ENCODE data around the gene SAPCD1. TPM values are rescaled to one million over a fixed set of nuclear protein-coding genes. Genes with fewer than 3 reads are reported as not detected.

SAPCD1 gene
- total and polyA plus RNA-seq, 2 donors (not counting 1 experiment from before 2014, with no cell fraction given), result 12.9 TPM

DNA sequence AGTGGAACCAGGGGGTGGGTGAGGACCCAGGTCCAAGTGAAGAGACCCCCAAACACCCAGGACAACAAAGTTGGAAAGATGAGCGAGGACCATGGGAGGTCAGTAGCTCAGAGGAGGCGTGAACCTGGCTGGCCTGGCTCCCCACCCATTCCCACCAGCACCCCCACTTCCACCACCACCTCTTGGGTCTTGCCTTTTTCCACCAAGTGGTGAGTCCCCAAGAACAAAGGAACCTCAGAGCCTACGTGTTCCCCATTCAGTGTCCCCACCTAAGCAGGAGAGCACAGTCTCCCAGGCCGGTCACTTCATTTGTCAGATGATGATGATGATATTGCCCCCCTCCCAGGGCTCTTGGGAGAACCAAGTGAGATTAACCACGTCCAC is 15.2 kb downstream of the SAPCD1 start:
- H3K4me3 ChIP-seq (ENCODE audit: control extremely low read depth in 1 of 5, extremely low read depth in 1 of 5, insufficient read depth in 1 of 5, low read depth in 2 of 5, low read length in 4 of 5), result no peak overlapping the region
- H3K27ac ChIP-seq (ENCODE audit: low read length in 2 of 2), result peak overlapping the region; percentile 66 to 67
- ATAC-seq (ENCODE audit: low read depth), result no peak
- H3K9me3 ChIP-seq (ENCODE audit: control extremely low read depth in 1 of 3, control insufficient read depth in 2 of 3, insufficient read depth in 1 of 3, low read length in 2 of 3), result no peaks in the 10 kb centered on the region
- H3K9ac ChIP-seq (ENCODE audit: low read length), result no peak overlapping the region
- no peaks in the 10 kb centered on the region for H3K79me2 ChIP-seq (ENCODE audit: control insufficient read depth, insufficient read depth, low read length)
- no peak for TF ChIP-seq EZH2 (IDR thresholded peaks at IDR 0.05; ENCODE audit: borderline replicate concordance, insufficient read depth, low read depth, low read length, poor library complexity, severe bottlenecking)
- no peak for TF ChIP-seq CTCF (IDR thresholded peaks at IDR 0.05)
- POLR2A ChIA-PET, result interaction anchor here (0.6 kb wide), 1 partner anchor 30 kb away, joined by 3 read pairs; no protein-coding TSS in a partner anchor
- DNase-seq, result no peak
- Mint-ChIP-seq H3K4me1 (peaks cover 21% of the 10 kb centered on the region), H3K9me3 (ENCODE audit: insufficient read depth) (no peaks in the 10 kb centered on the region), H3K4me3 (no peak overlapping the region), H3K27ac (peak overlapping the region; percentile 90), H3K27me3 (no peaks in the 10 kb centered on the region)
- H4K20me1 ChIP-seq (ENCODE audit: control insufficient read depth, insufficient read depth, low read length, poor library complexity, severe bottlenecking), result no peaks in the 10 kb centered on the region
- peaks cover 15 to 24% of the 10 kb centered on the region in 2 donors for H3K4me1 ChIP-seq (ENCODE audit: control insufficient read depth in 2 of 2, insufficient read depth in 2 of 2, low read length in 2 of 2)
- peaks cover 0 to 47% of the 10 kb centered on the region in 2 experiments for H3K36me3 ChIP-seq (replicated peaks in 1 of 2; ENCODE audit: control extremely low read depth in 1 of 2, control insufficient read depth in 1 of 2, extremely low read depth in 1 of 2, insufficient read depth in 2 of 2, low read length in 1 of 2)
- H2AFZ ChIP-seq (ENCODE audit: insufficient read depth, low read depth, low read length, poor library complexity, severe bottlenecking), result no peak overlapping the region
- peak overlapping the region; percentile 72 for H3K4me2 ChIP-seq (replicated peaks; ENCODE audit: low read depth, low read length, poor library complexity, severe bottlenecking)
- WGBS (ENCODE audit: insufficient coverage), result 100% methylated on average over 4 of the region's 5 CpGs
- H3K27me3 ChIP-seq (replicated peaks in 1 of 4; ENCODE audit: control extremely low read depth in 1 of 4, control insufficient read depth in 3 of 4, insufficient read depth in 4 of 4, low read length in 3 of 4), result no peaks in the 10 kb centered on the region
- intact Hi-C loops (cut with micrococcal nuclease), result loop anchor here (2.0 kb wide), 2 partner anchors 17 to 39 kb away; partner anchors contain the start of gene VARS1
- CTCF ChIA-PET, result interaction anchor here (0.9 to 1.9 kb wide), 4 partner anchors 8 to 36 kb away, joined by 4 to 7 read pairs (median 4); partner anchors contain the start of gene VARS1

GRCh38 chr6:31778193-31778592 is 15.7 kb downstream of the SAPCD1 start:
- H3K27me3 ChIP-seq (replicated peaks in 1 of 4; ENCODE audit: control extremely low read depth in 1 of 4, control insufficient read depth in 3 of 4, insufficient read depth in 4 of 4, low read length in 3 of 4), result no peaks in the 10 kb centered on the region
- no peak overlapping the region for H3K4me2 ChIP-seq (replicated peaks; ENCODE audit: low read depth, low read length, poor library complexity, severe bottlenecking)
- H3K4me1 ChIP-seq (ENCODE audit: control insufficient read depth in 2 of 2, insufficient read depth in 2 of 2, low read length in 2 of 2), result peaks cover 15 to 21% of the 10 kb centered on the region in 2 donors
- H3K79me2 ChIP-seq (ENCODE audit: control insufficient read depth, insufficient read depth, low read length), result no peaks in the 10 kb centered on the region
- H3K4me3 ChIP-seq (ENCODE audit: control extremely low read depth in 1 of 5, extremely low read depth in 1 of 5, insufficient read depth in 1 of 5, low read depth in 2 of 5, low read length in 4 of 5), result no peak overlapping the region
- DNase-seq, result no peak
- H3K36me3 ChIP-seq (replicated peaks in 1 of 2; ENCODE audit: control extremely low read depth in 1 of 2, control insufficient read depth in 1 of 2, extremely low read depth in 1 of 2, insufficient read depth in 2 of 2, low read length in 1 of 2), result peaks cover 0 to 51% of the 10 kb centered on the region in 2 experiments
- intact Hi-C loops (cut with micrococcal nuclease), result no loop called here
- ATAC-seq (ENCODE audit: low read depth), result no peak
- no peak overlapping the region for H3K9ac ChIP-seq (ENCODE audit: low read length)
- CTCF ChIA-PET, result interaction anchor here (1.2 to 1.9 kb wide), 2 partner anchors 8 to 13 kb away, joined by 4 to 7 read pairs; no protein-coding TSS in a partner anchor
- TF ChIP-seq CTCF (IDR thresholded peaks at IDR 0.05), result no peak
- no peak for TF ChIP-seq EZH2 (IDR thresholded peaks at IDR 0.05; ENCODE audit: borderline replicate concordance, insufficient read depth, low read depth, low read length, poor library complexity, severe bottlenecking)
- no peaks in the 10 kb centered on the region for H3K27me3 Mint-ChIP-seq
- no peaks in the 10 kb centered on the region for H3K9me3 Mint-ChIP-seq (ENCODE audit: insufficient read depth)
- no peak overlapping the region for H2AFZ ChIP-seq (ENCODE audit: insufficient read depth, low read depth, low read length, poor library complexity, severe bottlenecking)
- H3K27ac ChIP-seq (ENCODE audit: low read length in 2 of 2), result no peak overlapping the region
- H3K9me3 ChIP-seq (ENCODE audit: control extremely low read depth in 1 of 3, control insufficient read depth in 2 of 3, insufficient read depth in 1 of 3, low read length in 2 of 3), result no peaks in the 10 kb centered on the region
- POLR2A ChIA-PET, result no interaction called here
- H4K20me1 ChIP-seq (ENCODE audit: control insufficient read depth, insufficient read depth, low read length, poor library complexity, severe bottlenecking), result no peaks in the 10 kb centered on the region
- 95% methylated on average over 5 of the region's 5 CpGs for WGBS (ENCODE audit: insufficient coverage)
- H3K27ac Mint-ChIP-seq, result no peak overlapping the region
- H3K4me1 Mint-ChIP-seq, result peaks cover 18% of the 10 kb centered on the region
- no peak overlapping the region for H3K4me3 Mint-ChIP-seq

Measured in B cell (primary cell).